Smooth muscle cell (in vitro differentiated cells): ENCODE data around the gene TMEM62. TPM values are rescaled to one million over a fixed set of nuclear protein-coding genes. Genes with fewer than 3 reads are reported as not detected.

Experiments
- DNase-seq: peaks from one replicate; lab custom pipeline; 2025; ENCODE audit not compliant: unreplicated experiment; lab: John Stamatoyannopoulos, UW
- H2AFZ ChIP-seq: fragments of 200-600 bp; sonication (generic); 2 replicates; pipeline ENCODE4 v1.6.0; 2016; ENCODE audit warnings: antibody characterized with exemption, low read depth, mild to moderate bottlenecking
- H3F3A ChIP-seq: fragments of 200-600 bp; sonication (generic); 2 replicates; pipeline ENCODE4 v1.6.0; 2017; ENCODE audit warnings: antibody characterized with exemption, low read depth
- H3K27ac ChIP-seq: fragments of 200-600 bp; sonication (generic); 2 replicates; pipeline ENCODE4 v1.5.1; 2016; ENCODE audit warnings: low read depth, mild to moderate bottlenecking
- H3K27me3 ChIP-seq: fragments of 200-600 bp; sonication (generic); 2 replicates; pipeline ENCODE4 v1.6.1; 2016; ENCODE audit warnings: low read depth, mild to moderate bottlenecking
- H3K36me3 ChIP-seq: fragments of 200-600 bp; sonication (generic); 2 replicates; pipeline ENCODE4 v1.5.1; 2016; ENCODE audit warnings: low read depth
- H3K4me1 ChIP-seq: fragments of 200-600 bp; sonication (generic); 2 replicates; pipeline ENCODE4 v1.5.1; 2016; ENCODE audit warnings: low read depth
- H3K4me2 ChIP-seq: fragments of 200-600 bp; sonication (generic); 2 replicates; pipeline ENCODE4 v1.6.0; 2016; ENCODE audit warnings: mild to moderate bottlenecking
- H3K4me3 ChIP-seq: fragments of 200-600 bp; sonication (generic); 2 replicates; pipeline ENCODE4 v1.5.1; 2016; ENCODE audit warnings: mild to moderate bottlenecking
- H3K79me2 ChIP-seq: fragments of 200-600 bp; sonication (generic); 2 replicates; pipeline ENCODE4 v1.6.0; 2016; ENCODE audit warnings: low read depth, mild to moderate bottlenecking
- H3K9ac ChIP-seq: fragments of 200-600 bp; sonication (generic); 2 replicates; pipeline ENCODE4 v1.6.0; 2016; ENCODE audit warnings: low read depth
- H3K9me3 ChIP-seq: fragments of 200-600 bp; sonication (generic); replicated peaks from 2 replicates; pipeline ENCODE4 v1.5.1; 2016; ENCODE audit warnings: low read depth
- H4K20me1 ChIP-seq: fragments of 200-600 bp; sonication (generic); 2 replicates; pipeline ENCODE4 v1.6.0; 2016; ENCODE audit warnings: low read depth
- CTCF ChIP-seq: fragments of 200-600 bp; sonication (generic); IDR thresholded peaks from 2 replicates; pipeline ENCODE4 v1.5.1; 2017; ENCODE audit warnings: borderline replicate concordance, mild to moderate bottlenecking, antibody characterized with exemption; ENCODE audit not compliant: insufficient read depth, poor library complexity, severe bottlenecking
- WGBS: methylation state at CpG from one replicate; pipeline ENCODE4 v1.1.7; 2016; ENCODE audit warnings: low lambda C conversion rate; 5-methylcytosine and 5-hydroxymethylcytosine counted together
- polyA plus RNA-seq: library from polyadenylated mRNA; unstranded; fragments of >200 nt; fragmentation: Nextera tagmentation; extraction: Ambion mirVana; gene quantifications from 2 replicates; pipeline ENCODE4 v1.2.1, GENCODE V29; 2016
- total RNA-seq: library from RNA; depleted of rRNA; stranded (reverse); fragments of >200 nt; gene quantifications from 2 replicates; pipeline ENCODE4 v1.2.3, GENCODE V29; 2014

TMEM62 gene
- total and polyA plus RNA-seq, 2 experiments from 2014 or later, result 3.1 to 12.0 TPM

- Histone ChIP-seq H2AFZ (no peak overlapping the region), H3K4me2 (no peak overlapping the region), H3K9ac (no peak overlapping the region), H3K9me3 (no peaks in the 10 kb centered on the region), H3F3A (no peaks in the 10 kb centered on the region), H3K36me3 (no peaks in the 10 kb centered on the region), H3K79me2 (no peaks in the 10 kb centered on the region), H3K27ac (no peak overlapping the region), H3K4me3 (no peak overlapping the region), H3K4me1 (no peaks in the 10 kb centered on the region), H4K20me1 (no peaks in the 10 kb centered on the region), H3K27me3 (peaks cover 11% of the 10 kb centered on the region)
- no peak for TF ChIP-seq CTCF
- 94% methylated on average over 3 of the region's 3 CpGs for WGBS
- no peak for DNase-seq
Observed at GRCh38 chr15:43198992-43199391, 65.6 kb downstream of the TMEM62 start.

- Histone ChIP-seq H3K4me3 (no peak overlapping the region), H3K79me2 (no peaks in the 10 kb centered on the region), H4K20me1 (no peaks in the 10 kb centered on the region), H3K4me2 (no peak overlapping the region), H3K36me3 (no peaks in the 10 kb centered on the region), H3K9ac (no peak overlapping the region), H3K27ac (no peak overlapping the region), H2AFZ (no peak overlapping the region), H3K27me3 (peaks cover 11% of the 10 kb centered on the region), H3K4me1 (no peaks in the 10 kb centered on the region), H3K9me3 (no peaks in the 10 kb centered on the region), H3F3A (no peaks in the 10 kb centered on the region)
- TF ChIP-seq CTCF, result no peak
- DNase-seq, result no peak
- WGBS, result 93% methylated on average over 3 of the region's 3 CpGs
Observed at GRCh38 chr15:43199945-43200488, 66.6 kb downstream of the TMEM62 start.

- Histone ChIP-seq H3K4me2 (no peak overlapping the region), H3K36me3 (no peaks in the 10 kb centered on the region), H2AFZ (no peak overlapping the region), H3K79me2 (no peaks in the 10 kb centered on the region), H3K4me1 (no peaks in the 10 kb centered on the region), H3K4me3 (no peak overlapping the region), H3K9ac (no peak overlapping the region), H3F3A (no peaks in the 10 kb centered on the region), H4K20me1 (no peaks in the 10 kb centered on the region), H3K9me3 (no peaks in the 10 kb centered on the region), H3K27ac (no peak overlapping the region), H3K27me3 (peaks cover 36% of the 10 kb centered on the region)
- 43% methylated on average over 8 of the region's 8 CpGs for WGBS
- peak; percentile 56 for TF ChIP-seq CTCF
- DNase-seq, result no peak
Observed at GRCh38 chr15:43204016-43204901, 70.9 kb downstream of the TMEM62 start.
